HG02571 (cell line): ENCODE data around the gene INSYN2B.

ENCODE experiments used
- ATAC-seq: cut with Tn5 transposase; IDR thresholded peaks from one replicate; pipeline ENCODE4 v1.9.1; 2021; ENCODE audit warnings: mild to moderate bottlenecking, moderate library complexity; ENCODE audit not compliant: unreplicated experiment

INSYN2B gene

GRCh38 chr5:169895926-169896325, 84.4 kb downstream of the INSYN2B start:
- no peak for ATAC-seq

GRCh38 chr5:169893571-169893970, 86.7 kb downstream of the INSYN2B start:
- no peak for ATAC-seq

DNA sequence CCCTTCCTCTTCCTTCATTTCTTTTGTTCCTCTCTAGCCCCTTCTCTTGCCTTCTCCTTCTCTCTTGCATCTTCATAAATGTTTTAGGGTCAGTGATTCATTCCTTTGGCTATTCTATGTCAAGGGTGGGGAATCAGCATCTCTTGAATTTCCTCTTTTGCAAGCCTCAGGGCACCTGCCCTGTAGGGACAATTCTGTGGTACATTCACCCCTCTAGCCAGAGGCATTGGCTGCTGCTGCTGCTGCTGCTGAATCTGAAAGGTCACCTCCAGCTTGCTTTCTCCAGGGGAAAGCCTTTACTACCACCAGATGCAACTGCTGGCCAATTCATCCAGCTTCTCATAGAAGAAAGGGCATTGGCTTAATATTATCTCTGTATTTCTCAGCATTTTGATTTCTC, 87.3 kb downstream of the INSYN2B start:
- no peak for ATAC-seq

GRCh38 chr5:169889572-169889971, 90.7 kb downstream of the INSYN2B start:
- no peak for ATAC-seq

DNA sequence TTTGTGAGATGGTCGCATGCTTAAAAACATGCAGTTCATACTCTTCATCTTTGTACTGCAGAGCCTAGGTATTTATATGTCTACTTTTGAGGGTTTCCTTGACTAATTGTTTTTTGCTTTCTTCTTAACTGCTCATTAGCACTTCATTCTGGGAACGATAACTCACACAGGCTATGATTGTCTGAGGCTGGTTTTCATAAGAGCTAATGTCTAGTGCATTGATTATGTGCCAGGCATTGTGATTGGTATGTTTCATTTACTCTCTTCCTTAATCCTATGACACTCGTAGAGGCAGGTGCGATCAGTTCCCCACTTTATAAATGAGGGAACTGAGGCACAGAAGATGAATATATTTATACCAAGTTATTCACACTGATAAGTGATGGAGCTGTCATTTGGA, 93.6 kb downstream of the INSYN2B start:
- no peak for ATAC-seq

- ATAC-seq: no peak
These were observed 94.3 kb downstream of the INSYN2B start for GRCh38 chr5:169886033-169886432.

DNA sequence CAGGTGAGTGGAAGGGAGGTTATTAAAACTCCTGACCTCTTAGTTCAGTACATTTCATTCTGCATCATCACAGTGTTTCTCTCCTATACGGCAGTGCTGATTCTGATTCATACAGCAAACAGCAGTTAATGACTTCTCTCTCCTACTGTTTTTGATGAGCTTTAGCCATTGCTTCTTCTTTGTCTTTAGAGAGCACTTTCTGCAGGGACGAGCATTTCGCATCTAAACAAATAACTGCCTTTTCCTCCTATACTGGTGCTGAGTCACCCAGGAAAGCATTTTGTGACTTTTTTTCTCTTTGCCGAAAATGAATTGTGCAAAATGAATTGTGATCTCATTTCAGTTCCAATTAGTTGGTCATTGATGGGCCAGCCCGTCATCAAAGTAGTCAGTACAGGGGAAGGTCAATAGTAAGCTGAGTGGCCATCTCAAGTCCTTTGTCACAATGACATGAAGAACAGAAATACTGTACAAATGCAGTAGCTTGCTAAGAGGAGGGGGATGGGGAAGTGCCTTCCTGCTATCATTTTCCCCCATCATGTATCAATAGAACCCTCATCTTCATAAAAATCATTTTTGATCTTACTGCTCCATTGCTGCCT, 98.5 kb downstream of the INSYN2B start:
- no peak for ATAC-seq

DNA sequence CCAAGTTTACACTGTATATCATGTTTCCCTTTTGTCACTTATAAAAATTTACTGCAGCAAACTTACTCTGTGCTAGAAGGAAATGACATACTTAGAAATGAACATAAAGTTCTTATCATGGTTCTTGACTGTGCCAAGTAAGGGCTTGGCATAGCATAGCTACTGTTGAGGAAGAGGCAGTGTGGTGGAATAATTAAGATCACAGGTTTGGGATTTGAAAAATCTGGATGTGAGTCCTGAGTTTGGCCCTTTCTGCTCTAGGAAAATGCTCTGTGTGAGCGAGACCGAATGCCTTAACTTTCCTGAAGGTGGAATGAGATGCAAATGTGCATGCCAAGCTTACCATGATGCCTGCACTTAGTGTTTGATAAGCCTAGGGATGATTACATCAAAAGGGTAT, 99.5 kb downstream of the INSYN2B start:
- no peak for ATAC-seq

DNA sequence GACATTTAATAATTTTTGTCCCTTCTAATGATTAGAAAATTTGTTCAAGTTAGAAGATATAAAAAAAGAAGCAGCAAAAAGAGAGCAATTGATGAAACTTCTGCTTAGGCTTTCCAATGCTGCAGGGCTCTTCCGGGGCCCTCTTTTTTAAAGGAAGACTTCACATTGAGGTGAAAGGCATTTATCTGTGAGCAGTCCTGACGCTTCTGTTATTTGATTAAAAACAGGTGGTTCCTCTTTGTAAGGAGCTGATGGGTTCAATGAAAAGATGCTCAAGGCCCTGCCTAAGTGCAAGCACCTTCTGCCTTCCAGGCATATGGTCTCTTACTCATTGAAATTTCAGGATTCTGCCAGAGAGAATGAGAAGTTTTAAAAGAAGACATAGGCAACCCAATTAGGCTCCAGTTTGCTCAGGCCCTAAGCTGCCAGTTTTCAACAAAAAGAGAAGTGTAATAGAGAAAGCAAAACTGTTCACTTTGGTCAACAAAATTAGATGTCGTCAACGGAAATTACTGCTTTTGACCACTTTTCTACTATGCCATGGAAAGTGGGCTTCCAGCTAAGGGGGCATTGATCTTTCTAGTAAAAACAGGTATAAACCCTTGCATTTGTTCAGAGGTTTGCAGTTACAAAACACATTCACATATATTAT, 100.2 kb downstream of the INSYN2B start:
- ATAC-seq: peak; percentile 54

DNA sequence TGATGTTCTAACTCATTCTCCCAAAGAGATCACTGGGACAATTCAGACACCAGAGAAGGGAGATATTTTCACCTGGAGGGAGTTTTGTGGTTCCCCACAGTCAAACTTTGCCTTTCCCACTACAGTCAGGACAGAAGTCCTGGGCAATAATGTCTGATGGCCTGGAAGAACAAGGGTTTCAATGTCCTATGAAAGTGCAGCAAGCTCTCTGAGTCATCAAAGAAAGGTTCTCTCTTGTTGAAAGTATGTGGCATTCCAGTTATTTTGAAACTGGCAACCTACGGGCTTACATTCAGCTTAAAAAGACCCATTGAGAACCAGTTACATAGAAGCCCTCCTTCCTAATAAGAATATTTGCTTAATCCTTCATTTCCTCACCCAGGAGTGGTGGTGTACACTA, 103.9 kb downstream of the INSYN2B start:
- no peak for ATAC-seq

DNA sequence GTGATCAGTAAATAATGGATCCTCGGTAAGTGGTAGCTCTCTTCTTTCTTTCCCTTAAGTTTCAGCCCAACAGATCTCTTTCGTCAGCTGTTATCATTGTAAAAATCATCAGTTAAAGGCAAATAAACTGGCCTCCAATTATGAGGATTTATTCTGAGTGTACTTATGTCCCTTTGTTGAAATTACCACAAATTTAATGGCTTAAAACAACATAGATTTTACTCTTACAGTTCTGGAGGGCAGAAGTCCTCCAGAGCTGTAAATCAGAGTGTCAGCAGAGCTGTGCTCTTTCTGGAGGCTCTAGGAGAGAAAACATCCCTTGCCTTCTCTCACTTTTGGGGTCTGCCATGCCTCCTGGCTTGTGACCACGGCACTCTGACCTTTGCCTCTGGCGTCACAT, 104.6 kb downstream of the INSYN2B start:
- no peak for ATAC-seq

GRCh38 chr5:169875091-169875728, 105.1 kb downstream of the INSYN2B start:
- no peak for ATAC-seq

GRCh38 chr5:169874621-169875020, 105.7 kb downstream of the INSYN2B start:
- no peak for ATAC-seq

DNA sequence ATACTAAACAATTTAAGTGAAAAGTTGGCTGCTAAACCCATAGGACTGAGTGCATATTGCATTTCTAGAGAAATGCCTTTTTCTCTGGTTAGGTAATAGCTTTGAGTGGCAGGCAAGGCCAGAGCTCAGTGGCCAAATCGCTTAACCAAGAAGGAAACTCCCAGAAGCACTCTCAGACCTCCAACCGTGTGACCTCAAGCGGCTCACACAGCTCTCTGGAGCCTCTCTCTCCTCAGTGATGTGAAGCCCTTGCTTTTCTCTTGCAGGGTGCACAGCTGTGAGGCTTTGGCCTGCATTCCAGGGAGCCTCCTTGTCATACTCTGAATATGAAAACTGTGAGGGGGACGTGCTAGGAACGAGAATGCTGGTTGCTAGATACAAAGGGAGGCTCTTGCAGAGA, 106.7 kb downstream of the INSYN2B start:
- no peak for ATAC-seq

DNA sequence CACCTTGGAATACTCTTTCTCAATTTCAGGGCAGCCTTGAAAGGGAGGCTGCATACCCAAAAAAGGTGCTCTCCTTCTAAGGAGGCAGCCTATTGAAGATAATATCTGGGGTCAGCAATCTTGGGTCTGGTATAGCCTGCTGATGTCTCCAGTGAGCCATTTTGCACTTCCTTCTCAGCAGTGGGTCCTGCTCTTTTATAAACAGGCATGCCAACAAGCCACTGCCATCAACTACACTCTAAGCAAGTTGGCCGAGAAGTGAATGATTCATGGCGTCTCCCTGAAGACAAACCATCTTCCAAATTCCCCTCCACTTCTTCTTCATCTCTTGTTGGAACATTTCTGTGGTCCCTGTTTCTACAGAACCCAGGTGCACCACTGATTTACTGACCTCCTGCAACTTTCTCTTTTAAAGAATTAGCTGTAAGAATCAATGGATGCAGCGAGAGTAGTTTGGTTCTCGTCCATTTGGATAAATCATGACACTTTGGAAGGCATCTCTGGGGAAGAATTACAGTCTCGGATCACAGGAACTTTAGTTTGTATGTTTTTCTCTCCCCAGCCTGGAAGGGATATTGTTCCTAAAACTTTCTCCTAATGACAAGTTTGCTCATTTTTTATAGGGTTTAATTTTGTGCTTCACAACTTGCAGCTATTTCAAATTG, 108.3 kb downstream of the INSYN2B start:
- ATAC-seq: no peak

DNA sequence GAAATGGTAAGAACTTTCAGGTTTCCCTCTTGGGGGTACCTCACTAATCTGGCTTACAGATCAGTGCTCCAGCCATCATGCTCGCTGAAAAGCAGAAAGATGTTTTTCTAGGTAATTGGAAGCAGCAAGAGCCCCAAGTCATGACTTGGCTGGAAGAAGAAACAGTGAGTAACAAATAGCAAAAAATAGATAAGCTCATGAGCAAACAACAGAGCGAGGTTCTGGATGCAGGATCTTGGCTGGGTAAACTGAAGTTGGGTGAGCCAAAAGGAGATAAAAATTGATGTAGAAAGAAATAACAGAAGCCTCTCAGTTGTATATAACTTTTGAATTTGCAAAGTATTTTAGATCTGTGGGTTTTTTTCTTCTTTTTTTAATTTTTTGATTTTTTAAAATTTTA, 110.1 kb downstream of the INSYN2B start:
- no peak for ATAC-seq

DNA sequence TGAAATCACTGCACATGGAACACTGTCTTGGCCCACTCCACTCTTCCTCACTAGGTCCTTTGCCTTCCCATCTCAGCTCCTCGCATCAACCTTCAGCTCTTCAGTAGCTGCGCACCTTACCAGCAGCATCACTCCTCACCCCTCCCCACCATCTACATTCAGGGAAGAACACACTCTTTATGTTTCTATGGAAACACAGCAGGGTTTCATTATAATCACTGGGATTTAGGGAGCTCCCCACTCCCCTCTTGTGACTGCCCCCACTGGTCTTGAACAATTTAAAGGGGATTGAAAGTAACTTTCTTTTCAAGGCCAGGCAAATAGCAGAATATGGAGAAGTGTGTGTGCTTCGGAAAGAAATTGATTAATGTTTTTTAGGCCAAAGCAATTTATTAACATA, 111.2 kb downstream of the INSYN2B start:
- no peak for ATAC-seq

GRCh38 chr5:169867347-169867746, 112.9 kb downstream of the INSYN2B start:
- ATAC-seq: no peak

DNA sequence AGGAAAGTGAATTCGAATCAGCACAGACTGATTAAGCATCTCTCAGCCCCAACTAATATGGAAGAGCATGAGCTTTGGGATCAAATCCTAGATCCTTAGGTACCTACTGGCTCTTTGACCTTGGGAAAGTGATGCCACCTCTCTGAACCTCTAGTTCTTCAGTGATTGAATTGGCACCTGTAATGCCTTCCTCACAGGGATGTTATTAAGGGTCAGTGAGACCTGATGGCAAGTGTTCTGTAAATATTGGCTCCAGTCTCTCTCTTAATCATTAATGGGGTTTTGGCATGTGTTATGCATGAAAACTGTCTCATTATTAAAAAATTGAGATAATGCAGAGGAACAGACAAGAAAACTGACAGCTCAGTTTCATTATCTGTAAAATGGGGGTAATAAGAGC, 115.8 kb downstream of the INSYN2B start:
- no peak for ATAC-seq

DNA sequence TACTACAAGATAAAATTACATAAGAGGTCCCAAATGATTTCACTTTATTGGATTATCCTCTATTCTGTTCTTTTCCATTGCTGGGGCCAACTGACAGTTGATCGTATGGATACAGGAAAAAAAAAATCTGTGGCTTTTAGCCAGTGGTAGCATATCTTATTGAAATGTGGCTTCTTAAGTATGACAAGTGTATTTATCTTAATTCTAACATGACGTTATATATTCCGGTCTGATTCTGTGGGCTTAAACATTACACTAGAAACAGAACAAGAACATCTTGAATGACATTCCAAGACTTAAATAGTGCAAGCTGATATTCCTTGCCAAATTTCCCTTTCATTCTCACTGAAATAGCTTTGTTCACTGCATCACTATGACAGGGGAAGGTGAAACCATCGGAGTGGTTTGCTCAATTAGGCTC, 117.9 kb downstream of the INSYN2B start:
- no peak for ATAC-seq

GRCh38 chr5:169861934-169862333, 118.4 kb downstream of the INSYN2B start:
- ATAC-seq: no peak

GRCh38 chr5:169861433-169861832, 118.9 kb downstream of the INSYN2B start:
- no peak for ATAC-seq
